ENCODE data around the gene MEP1A.

- TF ChIP-seq CTCF (IDR thresholded peaks at IDR 0.05) = no peak
- TF ChIP-seq POLR2AphosphoS5 (IDR thresholded peaks at IDR 0.05) = no peak
Observed at GRCh38 chr6:46749731-46750130, 43.5 kb upstream of the MEP1A start.

All from gastroesophageal sphincter (tissue), 3 donors.